Midbrain (tissue), 1 donor: ENCODE data around the gene METTL23.

Source experiments
- DNase-seq: peaks from one replicate; lab custom pipeline; 2025; lab: John Stamatoyannopoulos, UW

METTL23 gene

DNA sequence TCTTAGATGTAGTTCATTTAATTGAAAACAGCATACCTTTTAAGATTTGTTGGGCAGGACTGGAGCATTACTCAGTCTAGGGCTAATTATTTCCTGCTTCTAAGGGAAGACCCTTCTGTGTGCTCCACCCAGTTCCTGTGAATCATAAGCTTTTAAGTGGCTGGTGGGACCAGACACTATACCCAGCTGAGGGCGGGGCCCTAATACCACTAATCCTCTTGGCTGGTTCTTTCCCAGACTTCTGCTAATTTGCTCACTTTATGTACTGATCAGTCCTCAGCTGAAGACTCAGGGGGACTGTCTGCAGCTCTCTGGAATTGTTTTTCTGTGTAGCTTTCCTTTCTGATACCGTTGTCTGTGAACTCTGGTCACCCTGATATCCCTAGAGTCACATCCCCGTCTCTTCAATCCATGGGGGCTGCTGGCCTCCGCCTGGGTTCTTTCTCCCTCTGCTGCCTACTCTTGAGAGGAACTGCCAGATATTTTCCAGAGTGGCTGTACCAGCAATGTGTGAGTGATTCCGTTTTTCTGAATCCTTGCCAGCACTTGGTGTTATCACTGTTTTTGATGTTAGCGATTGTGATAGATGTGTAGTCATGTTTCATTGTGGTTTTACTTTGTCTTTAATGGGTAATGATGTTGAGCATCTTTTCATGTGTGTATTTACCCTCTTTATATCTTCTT lies 46.3 kb downstream of the METTL23 start:
- no peak for DNase-seq

DNA sequence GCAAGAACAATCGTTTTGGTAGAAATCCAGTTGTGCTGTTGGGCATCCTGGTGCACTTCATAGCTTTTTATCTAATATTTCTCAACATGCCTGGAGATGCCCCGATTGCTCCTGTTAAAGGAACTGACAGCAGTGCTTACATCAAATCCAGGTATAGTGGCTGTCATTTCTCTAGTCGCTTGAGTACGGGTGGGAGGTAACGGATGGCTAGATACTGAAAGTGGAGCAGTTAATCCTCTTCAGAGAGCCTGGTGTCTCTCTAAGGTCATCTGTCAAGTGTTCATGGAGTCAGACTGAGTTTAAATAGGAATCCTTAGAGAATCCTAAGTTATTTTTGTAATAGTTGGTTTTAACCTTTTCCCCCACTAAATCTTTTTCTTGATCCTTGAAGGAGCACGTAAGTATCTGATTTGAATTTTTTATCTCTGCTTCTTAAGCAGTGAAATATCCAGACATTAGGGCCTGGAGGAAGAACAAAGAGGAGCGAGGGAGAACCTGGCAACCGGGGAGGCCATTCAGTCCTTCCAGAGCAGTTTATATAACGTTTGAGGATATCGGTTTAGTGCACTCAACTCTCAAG lies 48.5 kb downstream of the METTL23 start:
- no peak for DNase-seq

DNA sequence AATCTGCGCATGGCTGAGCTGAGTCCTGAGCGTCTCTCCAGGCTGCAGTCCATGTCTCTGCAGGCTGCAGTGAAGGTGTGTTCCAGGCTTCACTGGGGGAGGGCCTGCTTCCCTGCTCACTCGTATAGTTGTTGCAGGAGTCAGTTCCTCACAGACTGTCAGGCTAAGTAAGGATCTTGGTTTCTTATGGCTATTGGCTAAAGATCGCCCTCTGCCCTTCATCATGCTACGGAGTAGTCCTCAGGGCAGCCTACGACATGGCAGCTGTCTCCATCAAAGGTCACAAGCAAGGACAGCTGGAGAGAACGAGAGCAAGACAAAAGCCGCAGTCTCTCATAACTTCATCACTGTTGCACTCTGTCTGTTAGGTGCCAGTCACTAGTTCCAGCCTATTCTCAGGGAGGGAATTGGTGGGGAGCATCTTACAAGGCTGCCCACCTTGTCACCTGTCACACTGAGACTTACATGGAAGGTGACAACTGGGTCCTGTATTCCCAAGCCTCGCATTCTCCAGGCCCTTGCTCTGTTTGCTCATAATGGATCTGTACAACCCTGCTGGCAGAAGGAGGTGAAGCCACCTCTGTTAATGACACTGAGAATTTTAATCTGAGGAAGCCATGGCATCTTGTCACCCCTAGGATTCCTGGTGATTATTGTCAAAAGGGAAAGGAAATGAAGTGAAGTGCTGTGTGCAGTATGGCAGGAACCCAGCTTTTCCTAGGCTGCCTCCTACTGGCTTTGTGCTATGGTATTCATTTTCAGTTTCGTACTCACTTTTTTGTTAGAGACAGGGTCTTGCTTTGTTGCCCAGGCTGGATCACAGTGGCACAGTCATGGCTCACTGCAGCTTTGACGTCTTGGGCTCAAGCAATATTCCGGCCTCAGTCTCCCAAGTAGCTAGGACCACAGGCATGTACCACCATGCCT lies 54.7 kb downstream of the METTL23 start:
- no peak for DNase-seq

DNA sequence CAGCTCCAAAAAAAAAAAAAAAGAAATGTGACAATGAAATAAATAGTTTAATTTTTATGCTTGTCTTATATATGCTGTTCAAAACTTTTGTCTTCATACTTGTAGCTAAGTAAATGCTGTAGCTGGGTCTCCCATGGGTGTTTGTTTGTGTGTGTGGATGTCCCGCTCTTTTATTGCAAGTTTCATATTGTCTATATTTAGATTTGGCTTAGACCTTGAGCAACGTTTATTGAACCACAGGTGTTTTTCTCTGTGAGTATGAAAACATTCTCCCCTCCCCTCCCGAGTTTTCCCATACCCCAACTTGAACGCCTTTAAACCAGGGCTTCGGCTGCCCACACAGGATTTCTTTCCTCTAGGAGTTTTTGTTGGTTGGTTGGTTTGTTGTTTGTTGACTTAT lies 56.5 kb downstream of the METTL23 start:
- no peak for DNase-seq
